OCI-LY7 (cell line): ENCODE measurements around the gene OR2V2. TPM values are rescaled to one million over a fixed set of nuclear protein-coding genes. Genes with fewer than 3 reads are reported as not detected.

Experiments used
- BruUV-seq: library from RNA; stranded (reverse); fragments of 400-500 nt; replicated peaks from 2 replicates; lab custom pipeline; 2021; lab: Mats Ljungman, UMichigan
- CTCF ChIA-PET: fragments of 300-600 bp; sonication (Branson Sonifier 250); formaldehyde crosslinking; loops from one replicate; lab custom pipeline; 2022; ENCODE audit warnings: antibody characterized with exemption; ENCODE audit not compliant: unreplicated experiment; lab: Charles Lee
- POLR2A ChIA-PET: fragments of 300-600 bp; sonication (Branson Sonifier 250); formaldehyde crosslinking; loops from one replicate; lab custom pipeline; 2022; ENCODE audit warnings: antibody characterized with exemption; lab: Charles Lee
- DNase-seq: peaks from one replicate; pipeline ENCODE4 v3.0.0-alpha.2; 2015; ENCODE audit warnings: low spot score
- H2AFZ ChIP-seq: fragments of 200-600 bp; sonication (generic), shearing (Covaris generic); 2 replicates; pipeline ENCODE4 v1.6.1; 2014; ENCODE audit warnings: mild to moderate bottlenecking, antibody characterized with exemption, low read length, moderate library complexity
- H3K27ac ChIP-seq: fragments of 200-600 bp; sonication (generic); 2 replicates; pipeline ENCODE4 v1.5.1; 2014; ENCODE audit warnings: mixed run types, low read depth, mild to moderate bottlenecking, moderate library complexity, low read length, inconsistent platforms; ENCODE audit not compliant: poor library complexity, severe bottlenecking
- H3K36me3 ChIP-seq: fragments of 200-600 bp; sonication (generic); 2 replicates; pipeline ENCODE4 v1.6.1; 2014; ENCODE audit warnings: mild to moderate bottlenecking, antibody characterized with exemption, low read length, moderate library complexity, mixed read lengths; ENCODE audit not compliant: insufficient read depth
- H3K4me1 ChIP-seq: fragments of 200-600 bp; sonication (generic); 2 replicates; pipeline ENCODE4 v1.5.1; 2014; ENCODE audit warnings: mild to moderate bottlenecking, low read length; ENCODE audit not compliant: insufficient read depth, poor library complexity, severe bottlenecking
- H3K4me2 ChIP-seq: fragments of 200-600 bp; sonication (generic); 2 replicates; pipeline ENCODE4 v1.6.1; 2014; ENCODE audit warnings: mild to moderate bottlenecking, low read length
- H3K4me3 ChIP-seq: fragments of 200-600 bp; sonication (generic); 2 replicates; pipeline ENCODE4 v1.5.1; 2014; ENCODE audit warnings: mild to moderate bottlenecking, low read depth, low read length; ENCODE audit not compliant: poor library complexity, severe bottlenecking
- H3K79me2 ChIP-seq: fragments of 200-600 bp; sonication (generic); 2 replicates; pipeline ENCODE4 v1.6.1; 2016; ENCODE audit warnings: low read depth, mild to moderate bottlenecking, low read length, moderate library complexity, mixed read lengths; ENCODE audit not compliant: insufficient read depth
- H3K9me2 ChIP-seq: fragments of 200-600 bp; sonication (generic); 2 replicates; pipeline ENCODE4 v1.6.1; 2016; ENCODE audit warnings: mild to moderate bottlenecking, low read length, mixed read lengths; ENCODE audit not compliant: insufficient read depth
- H3K9me3 ChIP-seq: fragments of 200-600 bp; sonication (generic); 2 replicates; pipeline ENCODE4 v1.6.1; 2014; ENCODE audit warnings: mild to moderate bottlenecking, mixed run types, low read length, mixed read lengths
- H4K20me1 ChIP-seq: fragments of 200-600 bp; sonication (generic); 2 replicates; pipeline ENCODE4 v1.6.1; 2014; ENCODE audit warnings: mild to moderate bottlenecking, antibody characterized with exemption, low read length, moderate library complexity, mixed read lengths; ENCODE audit not compliant: insufficient read depth
- CTCF ChIP-seq: fragments of 200-600 bp; sonication (generic); conservative IDR thresholded peaks from 2 replicates; pipeline ENCODE4 v1.5.1; 2014; ENCODE audit warnings: mild to moderate bottlenecking, antibody characterized with exemption, low read length, moderate library complexity, mixed read lengths
- EZH2phosphoT487 ChIP-seq: fragments of 200-600 bp; sonication (generic); IDR thresholded peaks from 2 replicates; pipeline ENCODE4 v1.6.1; 2018; ENCODE audit warnings: low read depth, borderline replicate concordance, mild to moderate bottlenecking, mixed run types, antibody characterized with exemption, low read length, moderate library complexity, mixed read lengths
- intact Hi-C: fragments of 100-400 bp; cut with micrococcal nuclease; formaldehyde crosslinking; loops from one replicate; pipeline ENCODE4 v1.10.0; 2022; ENCODE audit not compliant: unreplicated experiment
- total RNA-seq, 2 experiments: library from RNA; depleted of rRNA in 1 of 2; stranded (reverse); fragments of >200 nt in 1 of 2; shearing (Covaris generic) in 1 of 2; gene quantifications; 2 replicates each; pipeline ENCODE4 v1.2.3, GENCODE V29; 2014 to 2022

OR2V2 gene
- total RNA-seq, 2 experiments from 2014 or later: 0.06 TPM; not detected in 1

GRCh38 chr5:181158869-181159268 lies 11.5 kb downstream of the OR2V2 start:
- POLR2A ChIA-PET: interaction anchor here (1.4 kb wide), 1 partner anchor 14 kb away, joined by 3 read pairs; no protein-coding TSS in a partner anchor
- Histone ChIP-seq H3K36me3 (no peaks in the 10 kb centered on the region), H3K9me3 (no peaks in the 10 kb centered on the region), H3K9me2 (no peaks in the 10 kb centered on the region), H3K4me2 (no peak overlapping the region), H2AFZ (no peak overlapping the region), H4K20me1 (no peaks in the 10 kb centered on the region), H3K4me1 (peaks cover 38% of the 10 kb centered on the region), H3K79me2 (no peaks in the 10 kb centered on the region), H3K4me3 (no peak overlapping the region), H3K27ac (no peak overlapping the region)
- TF ChIP-seq CTCF: no peak
- TF ChIP-seq EZH2phosphoT487: no peak
- CTCF ChIA-PET: interaction anchor here (0.6 to 1.1 kb wide), 2 partner anchors 111 to 114 kb away, joined by 3 read pairs; no protein-coding TSS in a partner anchor
- intact Hi-C loops: loop anchor here (1.0 to 5.0 kb wide), 4 partner anchors 14 to 377 kb away; no protein-coding TSS in a partner anchor
- no TSS peak for BruUV-seq
- no peak for DNase-seq

DNA sequence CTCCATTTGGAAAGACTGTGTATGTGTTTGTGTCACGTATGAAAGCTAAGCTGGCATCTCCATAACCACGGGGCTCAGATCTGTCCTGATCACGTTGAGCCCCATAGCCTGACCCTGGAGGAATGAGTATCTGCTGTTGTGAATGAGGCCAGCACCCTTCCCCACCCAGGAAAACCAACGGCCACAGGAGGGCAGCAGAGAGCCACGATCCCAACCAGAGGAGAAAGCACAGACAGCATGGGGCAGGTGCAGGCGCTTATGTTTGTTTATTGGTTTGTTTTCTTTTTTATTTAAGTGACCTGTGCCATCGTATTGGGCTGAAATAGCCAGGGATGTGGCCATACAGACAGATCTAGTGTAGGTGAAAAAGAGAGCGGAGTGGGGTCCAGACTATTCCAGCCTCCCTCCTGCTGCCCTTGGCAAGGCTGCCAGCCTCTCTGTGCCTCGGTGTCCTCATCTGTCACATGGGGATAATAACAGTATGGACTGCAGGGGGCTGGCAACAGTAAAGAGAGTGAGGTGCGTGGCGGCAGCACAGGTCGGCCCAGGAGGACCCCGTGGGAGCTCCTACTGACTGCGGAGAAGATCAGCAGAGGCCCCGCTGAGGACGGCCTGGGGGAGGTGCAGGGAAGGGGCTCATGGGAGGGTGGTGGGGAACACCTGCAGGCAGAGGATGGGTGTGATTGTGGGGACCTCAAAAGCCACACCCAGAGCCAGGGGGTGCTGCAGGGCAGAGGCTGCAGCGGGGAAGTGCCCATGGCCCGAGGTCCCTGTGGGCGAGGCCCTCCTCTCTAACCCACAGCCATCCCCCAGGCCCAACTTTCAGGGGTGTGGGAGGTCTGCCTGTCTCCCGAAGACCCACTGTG lies 12.1 kb downstream of the OR2V2 start:
- DNase-seq: peak; percentile 84
- Histone ChIP-seq H3K4me2 (peak overlapping the region; percentile 70), H3K4me1 (peaks cover 38% of the 10 kb centered on the region), H3K36me3 (no peaks in the 10 kb centered on the region), H3K4me3 (no peak overlapping the region), H3K9me3 (no peaks in the 10 kb centered on the region), H3K79me2 (no peaks in the 10 kb centered on the region), H4K20me1 (no peaks in the 10 kb centered on the region), H2AFZ (peak overlapping the region; percentile 76; the same call in 1 of the 2 replicates), H3K9me2 (no peaks in the 10 kb centered on the region), H3K27ac (peak overlapping the region; percentile 80)
- CTCF ChIA-PET: interaction anchor here (1.1 kb wide), 1 partner anchor 115 kb away, joined by 3 read pairs; no protein-coding TSS in a partner anchor
- no TSS peak for BruUV-seq
- POLR2A ChIA-PET: interaction anchor here (1.1 to 1.4 kb wide), 2 partner anchors 13 to 25 kb away, joined by 3 to 4 read pairs; no protein-coding TSS in a partner anchor
- intact Hi-C loops: loop anchor here (1.0 to 5.0 kb wide), 5 partner anchors 13 to 377 kb away; no protein-coding TSS in a partner anchor
- TF ChIP-seq EZH2phosphoT487: no peak
- TF ChIP-seq CTCF: peak; percentile 95
